CD4-positive, alpha-beta T cell treated with Interleukin-21 for 1 hour (primary cell): ENCODE results near the gene LRRC37A3.
A peak's percentile ranks its signal among the peaks of the same experiment; 100 is the strongest.
"Not testable (repeated sequence)": the region's sequence is repeated elsewhere in the genome, so short reads cannot be mapped to it uniquely, and the experiment has no call there.

Experiments
- DNase-seq: peaks from one replicate; pipeline ENCODE4 v3.0.0-alpha.2; 2020

The LRRC37A3 gene

DNA sequence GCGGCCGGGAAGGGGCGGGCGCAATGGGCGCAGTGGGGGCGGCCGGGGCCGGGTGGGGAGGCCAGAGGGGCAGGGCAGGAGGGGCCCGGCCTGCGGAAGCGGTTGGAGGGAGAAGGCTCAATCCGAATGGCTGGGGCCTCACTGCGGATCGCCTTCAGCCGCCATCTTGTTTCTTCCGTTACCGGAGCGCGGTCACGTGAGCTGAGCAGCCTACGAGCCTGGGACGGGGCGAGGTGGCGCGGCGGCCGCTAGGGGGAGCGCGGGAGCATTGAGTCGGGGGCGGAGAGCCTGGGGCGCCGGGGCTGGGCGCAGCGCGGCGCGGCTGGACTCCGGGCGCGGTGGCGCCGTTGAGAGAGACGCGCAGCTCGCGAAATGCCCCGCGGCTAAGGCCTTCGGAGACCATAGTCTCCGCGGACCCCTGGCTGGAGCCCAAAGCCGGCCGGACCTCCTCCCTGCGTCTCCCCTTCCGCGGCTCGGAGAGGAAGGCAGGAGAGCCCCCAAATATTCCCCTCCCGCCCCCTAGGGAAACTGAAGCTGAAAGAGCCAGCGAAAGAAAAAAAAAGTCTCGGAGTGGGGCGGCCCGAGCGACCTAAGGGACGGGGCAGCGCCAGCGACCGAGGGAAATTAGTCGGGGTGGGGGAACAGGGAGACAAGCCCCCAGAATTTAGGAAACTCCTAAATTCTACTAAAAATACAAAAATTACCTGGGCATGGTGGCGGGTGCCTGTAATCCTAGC, at the start of gene LRRC37A3:
TSS of gene LRRC37A3 (minus strand) at position 190 of the 737 bp plus-strand sequence. CDS start 22,221 bp downstream, outside the sequence.
- DNase-seq: peak; percentile 99

DNA sequence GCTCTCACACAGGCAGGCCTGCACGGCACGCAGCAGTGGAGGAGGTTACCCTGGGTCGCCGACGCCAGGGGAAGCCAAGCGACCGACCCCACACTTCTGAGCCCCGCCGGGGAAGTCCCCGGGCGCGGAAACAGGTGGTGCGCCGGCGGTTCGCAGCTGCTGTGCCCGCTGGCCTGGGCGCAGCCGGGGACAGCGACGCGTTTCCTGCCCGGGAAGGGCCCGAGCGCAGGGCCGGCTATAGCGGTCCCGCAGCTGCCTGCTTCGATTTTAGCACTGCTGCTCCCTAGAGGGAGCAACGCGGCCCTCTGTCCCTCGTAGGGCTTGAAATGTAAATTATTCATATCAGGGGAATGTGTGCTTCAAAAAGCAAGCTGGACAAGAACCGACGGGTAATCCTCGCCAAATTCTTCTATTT, 46.6 kb upstream of the LRRC37A3 start:
- DNase-seq: peak; percentile 92

DNA sequence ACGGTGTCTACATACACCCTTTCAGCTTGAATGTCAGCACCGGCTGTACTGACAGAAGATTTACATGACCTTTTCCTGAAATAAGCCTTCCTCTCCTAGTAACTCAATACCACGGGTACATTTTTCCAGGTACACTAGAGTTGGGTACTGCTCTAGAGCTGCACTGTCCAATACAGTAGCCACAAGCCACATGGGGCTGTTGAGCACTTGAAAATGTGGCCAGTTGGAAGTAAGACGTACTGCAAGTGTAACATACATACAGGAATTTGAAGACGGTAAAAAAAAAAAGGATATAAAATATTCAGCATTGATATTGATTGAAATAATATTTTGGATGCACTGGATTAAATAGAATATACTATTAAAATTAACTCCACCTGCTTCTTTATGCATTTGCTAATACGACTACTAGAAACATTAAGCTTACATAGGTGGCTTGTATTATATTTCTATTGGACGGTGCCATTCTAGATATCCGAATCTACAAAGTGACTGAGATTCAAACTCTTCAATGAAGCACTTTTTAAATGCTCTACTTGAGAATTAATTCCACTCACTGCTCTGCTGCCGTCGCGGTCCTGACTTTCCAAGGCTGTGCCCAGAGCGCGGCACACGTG, 46.1 kb upstream of the LRRC37A3 start:
- DNase-seq: not testable (repeated sequence)

DNA sequence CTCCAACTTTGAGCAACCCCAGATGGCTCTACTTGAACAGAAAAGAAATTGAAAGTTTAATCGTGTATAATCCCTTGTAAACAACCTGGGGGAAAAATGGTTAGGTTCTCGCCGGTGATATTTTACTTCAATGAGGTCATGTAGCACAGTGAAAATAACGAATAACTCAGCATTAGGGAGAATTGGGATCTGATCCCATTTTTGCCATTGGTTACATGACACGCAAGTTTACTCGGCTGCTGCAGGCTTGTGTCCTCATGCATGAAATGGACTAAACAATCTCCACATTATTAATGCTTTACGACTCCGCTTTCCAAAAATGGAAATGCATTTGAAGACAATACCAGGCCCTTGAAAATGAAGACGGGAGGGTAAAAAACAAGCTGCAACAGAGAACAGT, 45.5 kb upstream of the LRRC37A3 start:
- no peak for DNase-seq

DNA sequence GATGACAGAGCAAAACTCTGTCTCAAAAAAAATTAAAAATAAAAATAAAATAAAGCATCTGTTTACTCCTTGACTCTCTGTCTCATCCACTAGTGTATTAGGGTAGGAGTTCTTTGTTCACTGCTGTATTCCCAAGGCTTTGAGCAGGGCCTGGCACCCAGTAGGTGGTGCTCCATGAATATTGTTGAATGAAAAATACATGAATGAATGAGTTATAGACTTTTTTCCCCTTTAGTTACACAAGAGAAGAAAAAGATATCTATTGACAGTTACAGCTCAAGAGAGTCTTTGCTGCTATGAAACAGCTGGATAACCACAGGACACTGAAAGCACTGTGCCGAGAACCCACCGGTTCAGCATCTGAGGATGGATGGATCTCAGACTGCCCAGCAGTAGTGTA, 44.5 kb upstream of the LRRC37A3 start:
- not testable (repeated sequence) for DNase-seq

DNA sequence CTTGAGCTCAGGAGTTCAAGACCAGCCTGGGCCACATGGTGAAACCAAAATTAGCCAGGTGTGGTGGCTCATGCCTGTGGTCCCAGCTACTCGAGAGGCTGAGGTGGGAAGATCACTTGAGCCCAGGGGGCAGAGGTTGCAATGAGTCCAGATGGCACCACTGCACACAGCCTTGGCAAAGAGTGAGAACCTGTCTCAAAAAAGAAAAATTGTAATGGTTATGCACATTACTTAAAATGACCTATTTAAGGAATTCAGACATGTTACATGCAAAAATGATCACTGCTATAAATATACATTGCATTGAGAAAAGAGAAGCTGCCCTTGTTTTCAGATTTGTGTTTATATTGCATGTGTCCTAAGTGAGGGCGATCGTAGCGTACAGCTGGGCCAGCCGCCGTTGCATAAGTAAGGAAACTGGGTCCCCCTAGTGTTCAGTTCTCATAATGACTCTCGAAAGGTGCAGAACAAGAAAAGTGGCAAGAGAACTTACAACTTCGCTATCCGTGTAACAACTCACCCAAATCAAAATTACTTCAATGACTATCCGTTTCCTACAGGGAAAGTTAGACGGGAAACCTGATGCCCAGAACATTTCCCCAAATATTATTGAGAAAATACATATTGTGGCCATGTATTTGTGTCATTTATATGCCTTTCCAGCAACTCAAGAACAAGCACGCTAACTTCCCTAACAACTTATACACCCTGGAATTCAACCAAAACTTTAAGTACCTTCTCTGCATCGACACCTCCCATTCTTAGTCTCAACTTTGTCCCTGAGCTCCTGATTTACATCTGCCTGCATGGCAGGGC, 42.5 kb upstream of the LRRC37A3 start:
- peak; percentile 84 for DNase-seq

DNA sequence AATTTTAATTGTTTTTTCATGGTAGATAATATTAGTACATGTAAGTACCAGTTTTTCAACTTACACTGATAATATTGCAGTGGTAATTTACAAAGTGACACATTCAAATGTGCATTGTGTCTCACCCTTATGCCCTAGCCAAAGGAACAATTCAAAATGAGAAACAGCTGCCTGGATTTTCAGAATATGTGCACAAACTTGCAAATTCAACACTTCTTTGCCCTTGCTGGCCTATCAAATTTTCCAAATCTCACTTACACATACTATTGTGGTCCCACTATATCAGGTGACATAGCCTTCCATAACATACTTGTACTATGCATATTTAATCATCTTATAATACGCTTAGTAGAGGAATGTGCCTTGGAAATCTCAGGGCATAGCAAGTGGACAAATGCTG, 32.6 kb upstream of the LRRC37A3 start:
- no peak for DNase-seq

DNA sequence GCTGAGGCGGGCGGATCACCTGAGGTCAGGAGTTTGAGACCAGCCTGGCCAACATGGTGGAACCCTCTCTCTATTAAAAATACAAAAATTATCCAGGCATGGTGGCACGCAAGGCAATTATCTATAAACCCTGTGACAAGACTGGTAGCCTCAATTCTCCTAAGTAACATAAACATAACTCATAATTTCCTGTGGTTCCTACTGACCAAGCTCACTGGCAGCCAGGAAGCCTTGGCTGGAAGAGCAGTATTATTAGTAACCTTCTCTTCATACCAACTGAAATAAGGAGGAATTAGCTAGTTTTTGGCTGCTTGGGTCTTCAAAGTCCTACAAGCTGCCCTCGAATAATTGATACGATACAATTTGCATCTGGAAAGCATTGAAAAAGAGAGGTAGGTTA, 31.6 kb upstream of the LRRC37A3 start:
- no peak for DNase-seq

DNA sequence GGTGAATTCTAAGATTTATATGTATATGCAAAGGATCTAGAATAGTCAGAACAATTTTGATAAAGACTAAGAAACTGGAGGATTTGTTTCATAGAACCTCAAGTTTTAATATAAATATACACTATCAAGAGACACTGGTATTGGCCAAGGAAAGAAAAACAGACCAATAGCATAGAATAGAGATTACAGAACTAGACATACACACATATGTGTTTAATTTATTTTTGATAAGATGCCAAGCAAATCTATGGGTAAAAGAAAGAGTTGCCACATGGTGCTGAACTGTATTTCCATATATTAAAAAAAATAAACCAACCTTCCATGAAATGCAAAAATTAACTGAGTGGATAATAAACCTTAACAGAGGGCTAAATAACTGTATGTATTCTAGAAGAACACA, 27.9 kb upstream of the LRRC37A3 start:
- no peak for DNase-seq

DNA sequence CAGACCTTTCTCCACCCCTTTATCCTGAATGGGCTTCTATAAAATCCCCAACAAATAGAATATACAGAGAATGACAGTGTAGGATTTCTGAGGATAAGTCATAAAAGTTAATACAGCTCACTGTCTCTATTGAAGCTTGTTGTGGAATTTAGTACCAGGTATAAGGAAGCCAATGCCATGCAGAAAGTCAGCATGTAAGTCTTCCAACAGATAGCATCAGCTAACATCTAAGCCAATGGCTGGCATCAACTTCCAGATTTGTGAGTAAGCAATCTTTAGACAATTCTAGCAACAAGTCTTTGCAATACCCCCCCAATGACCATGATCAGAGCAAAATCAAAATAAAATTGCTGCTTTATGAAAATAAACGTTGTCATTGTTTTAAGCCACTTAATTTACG, 22.5 kb upstream of the LRRC37A3 start:
- DNase-seq: no peak

DNA sequence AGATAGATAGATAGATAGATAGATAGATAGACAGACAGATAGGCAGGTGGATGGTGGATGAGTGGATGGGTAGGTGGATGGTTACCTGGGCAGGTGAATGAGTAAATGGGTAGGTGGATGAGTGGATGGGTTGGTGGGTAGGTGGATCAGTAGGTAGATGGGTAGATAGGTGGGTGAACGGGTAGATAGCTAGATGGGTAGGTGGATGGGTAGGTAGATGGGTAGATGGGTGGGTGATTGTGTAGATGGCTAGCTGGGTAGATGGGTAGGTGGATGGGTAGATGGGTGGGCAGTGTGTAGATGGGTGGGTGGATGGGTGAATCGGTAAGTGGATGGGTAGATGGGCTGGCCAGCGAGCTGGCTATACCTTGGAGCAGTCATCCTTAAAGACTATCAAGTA, 21.8 kb upstream of the LRRC37A3 start:
- DNase-seq: no peak

DNA sequence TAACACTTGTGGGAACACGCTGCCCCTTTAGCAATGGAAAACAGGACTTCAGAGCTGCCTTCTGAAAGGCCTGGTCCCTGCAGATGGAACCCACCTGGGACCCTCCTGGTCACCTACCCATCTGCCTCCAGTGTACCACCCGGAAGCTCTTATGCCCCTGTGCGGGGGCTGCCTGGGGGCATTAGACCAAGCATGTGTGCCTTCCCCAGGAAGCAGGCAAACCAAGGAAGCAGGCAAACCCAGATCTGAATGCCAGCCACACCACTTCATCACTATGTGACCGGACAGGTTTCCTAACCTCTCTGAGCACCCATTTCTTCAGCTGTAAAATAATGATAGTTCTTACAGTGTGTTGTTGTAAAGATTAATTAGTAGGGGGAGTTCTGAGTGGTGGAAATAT, 20.8 kb upstream of the LRRC37A3 start:
- no peak for DNase-seq

DNA sequence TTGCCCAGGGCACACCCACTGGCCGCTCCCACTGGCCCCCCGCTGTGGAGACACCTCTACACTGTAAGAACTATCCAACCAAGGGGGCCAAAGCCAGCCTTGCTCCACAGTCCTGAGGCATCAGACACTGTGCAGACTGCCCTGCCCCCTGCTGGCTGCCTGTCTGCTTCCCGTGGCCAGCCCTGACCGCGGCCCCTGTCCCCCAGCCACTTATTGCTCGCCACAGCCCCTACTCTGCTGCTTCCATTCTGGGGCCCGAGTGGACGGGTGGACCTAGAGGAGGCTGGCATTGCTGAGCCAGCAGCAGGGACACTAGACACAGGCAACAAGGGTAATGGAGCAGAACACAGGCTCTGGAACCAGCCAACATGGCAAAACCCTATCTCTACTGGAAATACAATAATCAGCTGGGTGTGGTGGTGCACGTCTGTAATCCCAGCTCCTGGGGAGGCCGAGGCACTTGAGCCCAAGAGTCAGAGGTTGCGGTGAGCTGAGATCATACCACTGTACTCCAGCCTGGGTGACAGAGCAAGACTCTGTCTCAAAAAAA, 19.7 kb upstream of the LRRC37A3 start:
- peak; percentile 33 for DNase-seq

DNA sequence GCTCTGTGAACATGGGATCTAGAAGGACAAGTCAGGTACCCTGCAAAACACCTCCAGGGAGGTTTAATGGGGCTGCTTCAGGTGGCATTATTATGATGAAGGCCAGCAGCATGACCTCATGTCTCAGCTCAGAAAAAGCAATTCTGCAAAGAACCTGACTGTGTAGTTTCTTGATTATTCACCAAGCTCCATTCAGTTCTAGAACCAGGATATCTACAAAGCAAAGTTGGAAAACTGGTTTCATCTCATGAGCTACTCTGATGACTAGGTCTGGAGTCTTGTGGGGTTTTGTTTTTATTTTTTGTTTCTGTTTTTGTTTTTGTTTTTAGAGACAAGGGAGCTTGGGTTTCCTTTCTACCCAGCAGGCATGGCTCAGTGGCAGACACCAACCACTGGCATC, 19.0 kb upstream of the LRRC37A3 start:
- DNase-seq: no peak

DNA sequence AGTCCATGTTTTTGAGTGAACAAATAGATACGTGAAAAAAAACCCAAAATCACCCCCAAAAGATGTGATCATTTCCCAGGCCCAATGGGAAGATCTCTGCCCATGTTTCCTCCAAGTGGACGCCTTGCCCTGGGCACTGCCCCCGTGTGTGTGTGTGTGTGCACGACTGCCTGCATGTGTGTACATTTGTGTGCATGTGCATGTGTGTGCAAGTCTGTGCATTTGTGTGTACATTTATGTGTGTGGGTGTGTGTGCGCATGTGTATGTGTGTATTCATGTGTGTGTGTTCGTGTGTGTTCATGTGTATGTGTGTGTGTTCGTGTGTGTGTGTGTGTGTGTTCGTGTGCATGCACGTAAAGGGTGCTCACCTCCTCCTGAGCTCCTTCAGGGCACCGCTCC, 16.8 kb upstream of the LRRC37A3 start:
- DNase-seq: no peak

DNA sequence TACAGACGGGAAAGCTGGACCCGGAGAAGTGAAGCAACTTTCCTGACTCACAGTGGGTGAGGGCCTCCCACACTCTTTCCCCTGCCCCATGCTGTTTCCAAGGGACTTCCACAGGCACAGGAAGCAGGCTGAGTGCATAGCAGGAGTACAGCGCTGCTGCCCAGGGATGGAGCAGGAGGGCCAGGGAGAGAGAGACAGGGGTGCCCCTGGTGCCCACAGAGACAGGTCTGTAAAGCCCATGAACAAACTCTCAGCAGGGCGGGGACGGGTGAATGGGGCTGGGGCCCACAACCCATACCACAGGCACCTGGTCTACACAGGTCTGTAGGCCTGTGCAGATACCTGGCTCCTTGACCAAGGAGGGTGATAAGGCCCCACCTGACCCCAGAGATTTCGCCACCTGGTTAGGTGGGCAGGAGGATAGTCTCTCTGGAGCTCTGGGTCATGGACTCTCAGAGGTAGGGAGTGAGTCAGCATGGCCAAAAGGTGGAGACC, 15.1 kb upstream of the LRRC37A3 start:
- DNase-seq: not testable (repeated sequence)

DNA sequence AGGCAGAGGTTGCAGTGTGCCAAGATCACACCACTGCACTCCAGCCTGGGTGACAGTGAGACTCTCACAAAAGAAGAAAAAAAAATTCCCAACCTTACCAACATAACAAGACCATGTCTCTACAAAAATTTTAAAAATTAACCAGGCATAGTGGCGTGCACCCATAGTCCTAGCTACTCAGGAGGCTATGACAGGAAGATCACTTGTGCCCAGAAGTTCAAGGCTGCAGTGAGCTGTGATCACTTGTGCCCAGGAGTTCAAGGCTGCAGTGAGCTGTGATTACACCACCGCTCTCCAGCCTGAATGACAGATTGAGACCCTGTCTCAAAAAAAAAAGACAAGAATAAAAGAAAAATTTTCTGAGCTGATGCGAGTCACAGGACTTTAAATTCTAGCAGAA, 13.6 kb upstream of the LRRC37A3 start:
- DNase-seq: not testable (repeated sequence)

DNA sequence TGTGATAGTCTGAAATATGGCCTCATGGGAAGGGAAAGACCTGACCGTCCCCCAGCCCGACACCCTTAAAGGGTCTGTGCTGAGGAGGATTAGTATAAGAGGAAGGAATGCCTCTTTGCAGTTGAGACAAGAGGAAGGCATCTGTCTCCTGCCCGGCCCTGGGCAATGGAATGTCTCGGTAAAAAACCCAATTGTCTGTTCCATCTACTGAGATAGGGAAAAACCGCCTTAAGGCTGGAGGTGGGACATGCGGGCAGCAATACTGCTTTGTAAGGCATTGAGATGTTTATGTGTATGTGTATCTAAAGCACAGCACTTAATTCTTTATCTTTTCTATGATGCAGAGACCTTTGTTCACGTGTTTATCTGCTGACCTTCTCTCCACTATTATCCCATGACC, 11.1 kb upstream of the LRRC37A3 start:
- DNase-seq: not testable (repeated sequence)

DNA sequence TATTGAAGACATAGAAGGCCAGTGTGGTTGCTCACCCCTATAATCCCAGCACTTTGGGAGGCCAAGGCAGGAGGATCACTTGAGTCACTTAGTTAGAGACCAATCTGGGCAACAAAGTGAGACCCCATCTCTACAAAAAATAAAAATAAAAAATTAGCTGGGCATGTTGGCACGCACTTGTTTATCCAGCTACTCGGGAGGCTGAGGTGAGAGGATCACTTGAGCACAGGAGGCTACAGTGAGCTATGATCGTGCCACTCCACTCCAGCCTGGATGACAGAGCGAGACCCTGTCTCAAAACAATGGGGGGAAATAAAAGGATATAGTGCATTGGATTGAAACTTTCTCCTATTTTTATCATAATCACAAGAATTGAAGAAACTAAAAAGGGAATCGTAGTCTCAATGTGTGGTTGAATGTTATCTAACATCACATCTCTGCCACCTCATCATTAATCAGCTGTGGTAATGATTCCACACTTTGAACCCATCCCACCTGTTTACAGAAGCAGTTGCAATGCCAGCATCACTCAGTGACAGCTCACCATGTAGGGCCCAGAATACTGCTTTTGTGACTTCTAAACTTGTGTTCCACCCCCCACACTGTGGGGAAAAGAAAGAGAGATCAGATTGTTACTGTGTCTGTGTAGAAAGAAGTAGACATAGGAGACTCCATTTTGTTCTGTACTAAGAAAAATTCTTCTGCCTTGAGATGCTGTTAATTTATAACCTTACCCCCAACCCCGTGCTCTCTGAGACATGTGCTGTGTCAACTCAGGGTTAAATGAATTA, 10.3 kb upstream of the LRRC37A3 start:
- peak; percentile 34 for DNase-seq

DNA sequence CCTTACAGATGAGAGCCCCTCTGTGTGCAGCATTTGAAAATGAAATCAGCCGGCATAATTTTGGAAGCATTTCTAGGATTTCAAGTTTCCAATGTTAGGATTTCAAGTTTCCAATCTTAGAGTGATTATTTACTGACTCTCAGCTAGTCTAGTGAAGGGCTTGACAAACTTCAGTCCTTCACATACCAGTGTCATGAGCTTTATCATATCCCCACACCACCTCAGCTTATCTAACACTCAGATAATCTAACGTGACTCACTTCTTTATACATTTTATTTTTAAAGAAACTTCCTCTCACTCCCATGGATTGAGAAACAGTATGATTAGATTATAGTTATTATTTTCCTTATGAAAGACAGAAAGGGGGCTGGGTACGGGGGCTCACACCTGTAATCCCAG, 9.4 kb upstream of the LRRC37A3 start:
- not testable (repeated sequence) for DNase-seq

DNA sequence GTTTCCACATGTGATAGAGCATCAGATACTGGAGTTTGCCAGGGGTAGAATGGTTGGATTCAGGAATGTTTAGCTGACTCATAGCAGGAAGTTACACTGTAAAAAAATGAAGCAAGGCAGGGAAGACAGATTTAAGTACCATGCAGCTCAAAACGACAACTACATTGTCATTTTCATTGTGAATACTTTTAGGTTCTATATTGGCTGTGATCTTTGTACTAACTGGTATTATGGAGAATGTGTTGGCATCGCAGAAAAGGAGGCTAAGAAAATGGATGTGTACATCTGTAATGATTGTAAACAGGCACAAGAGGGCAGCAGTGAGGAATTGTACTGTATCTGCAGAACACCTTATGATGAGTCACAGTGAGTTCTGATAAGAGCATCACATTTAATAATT, 8.2 kb upstream of the LRRC37A3 start:
- DNase-seq: peak; percentile 86

DNA sequence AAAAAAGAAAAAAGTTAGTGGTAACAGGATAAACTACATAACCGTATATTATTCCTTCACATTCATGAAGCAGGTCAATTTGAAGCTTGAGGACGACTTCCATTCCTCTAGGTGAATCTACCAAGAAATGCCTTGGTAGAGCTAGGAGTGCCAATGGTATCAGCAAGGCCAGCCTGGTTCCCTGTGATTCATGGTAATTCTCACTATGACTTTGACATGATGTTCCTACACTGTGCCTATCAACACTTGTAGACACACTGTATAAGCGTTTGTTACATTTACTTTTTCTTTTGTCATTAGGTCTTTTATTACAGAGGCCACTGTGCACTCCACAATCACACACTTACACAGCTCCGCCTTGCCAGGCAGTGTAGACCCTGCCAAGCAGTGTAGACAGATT, 7.2 kb upstream of the LRRC37A3 start:
- not testable (repeated sequence) for DNase-seq
